ENCODE data around the gene CCNY.

GRCh38 chr10:35409808-35410207, 73.5 kb downstream of the CCNY start:
- TF ChIP-seq EZH2 (IDR thresholded peaks at IDR 0.05; ENCODE audit: borderline replicate concordance) (no peak), CTCF (IDR thresholded peaks at IDR 0.05; ENCODE audit: poor library complexity) (no peak), EZH2phosphoT487 (IDR thresholded peaks at IDR 0.05; ENCODE audit: low read depth, severe bottlenecking, unreplicated experiment) (no peak)

All from hepatocyte (in vitro differentiated cells).